ENCODE results near the gene LIMS2. TPM values are rescaled to one million over a fixed set of nuclear protein-coding genes. Genes with fewer than 3 reads are reported as not detected.

The LIMS2 gene
- total RNA-seq, 4 donors from 2014 or later, result 99.2 to 342 (median 175) TPM

GRCh38 chr2:127656569-127657231, 18.6 kb downstream of the LIMS2 start:
- DNase-seq (ENCODE audit: extremely low spot score), result no peak
- H3K4me3 ChIP-seq, result no peak overlapping the region
- 79% methylated on average over 12 of the region's 15 CpGs for WGBS
- peaks cover 0 to 71% (median 46%) of the 10 kb centered on the region in 4 donors for H3K36me3 ChIP-seq
- H3K4me1 ChIP-seq, result peaks cover 99 to 100% (median 100%) of the 10 kb centered on the region in 4 donors
- intact Hi-C loops (cut with DNase I), result loop anchor here (10.0 kb wide), 1 partner anchor 142 kb away; no protein-coding TSS in a partner anchor
- H3K9me3 ChIP-seq, result no peaks in the 10 kb centered on the region
- H3K27ac ChIP-seq (replicated peaks in 1 of 4), result peak overlapping the region; percentile 88 to 93 (median 92)
- TF ChIP-seq POLR2AphosphoS5 (IDR thresholded peaks at IDR 0.05) (no peak), EP300 (IDR thresholded peaks at IDR 0.05) (no peak), POLR2A (IDR thresholded peaks at IDR 0.05; ENCODE audit: low read depth) (no peak)
- no peaks in the 10 kb centered on the region for H3K27me3 ChIP-seq

- Histone ChIP-seq H3K36me3 (peaks cover 0 to 73% (median 53%) of the 10 kb centered on the region in 4 donors), H3K4me1 (peaks cover 99 to 100% (median 100%) of the 10 kb centered on the region in 4 donors)
- intact Hi-C loops (cut with DNase I), result loop anchor here (10.0 kb wide), 1 partner anchor 141 kb away; no protein-coding TSS in a partner anchor
Measured at GRCh38 chr2:127655209-127656073, 19.9 kb downstream of the LIMS2 start.

GRCh38 chr2:127654838-127655175, 20.5 kb downstream of the LIMS2 start:
- intact Hi-C loops (cut with DNase I), result loop anchor here (5.0 to 10.0 kb wide), 2 partner anchors 37 to 140 kb away; no protein-coding TSS in a partner anchor
- 86% methylated on average over 7 of the region's 8 CpGs for WGBS
- peaks cover 100% of the 10 kb centered on the region in 4 donors for H3K4me1 ChIP-seq
- peaks cover 0 to 72% (median 54%) of the 10 kb centered on the region in 4 donors for H3K36me3 ChIP-seq
- no peaks in the 10 kb centered on the region for H3K9me3 ChIP-seq
- no peak overlapping the region for H3K4me3 ChIP-seq
- H3K27me3 ChIP-seq, result no peaks in the 10 kb centered on the region
- DNase-seq (ENCODE audit: extremely low spot score), result no peak
- TF ChIP-seq EP300 (IDR thresholded peaks at IDR 0.05) (no peak), POLR2AphosphoS5 (IDR thresholded peaks at IDR 0.05) (no peak)
- peak overlapping the region; percentile 88 to 93 (median 92) for H3K27ac ChIP-seq (replicated peaks in 1 of 4)

More at GRCh38 chr2:127655209-127656073, 19.9 kb downstream of the LIMS2 start:
- DNase-seq (ENCODE audit: extremely low spot score), result no peak
- 59% methylated on average over 14 of the region's 16 CpGs for WGBS
- Histone ChIP-seq H3K9me3 (no peaks in the 10 kb centered on the region), H3K4me3 (no peak overlapping the region), H3K27me3 (no peaks in the 10 kb centered on the region), H3K27ac (replicated peaks in 1 of 4) (peak overlapping the region; percentile 88 to 93 (median 92))
- TF ChIP-seq POLR2AphosphoS5 (IDR thresholded peaks at IDR 0.05), result no peak
- TF ChIP-seq POLR2A (IDR thresholded peaks at IDR 0.05; ENCODE audit: low read depth), result no peak
- no peak for TF ChIP-seq CTCF (IDR thresholded peaks at IDR 0.05)
- no peak for TF ChIP-seq EP300 (IDR thresholded peaks at IDR 0.05)

GRCh38 chr2:127654084-127654837, 21.1 kb downstream of the LIMS2 start:
- H3K36me3 ChIP-seq, result peaks cover 0 to 75% (median 56%) of the 10 kb centered on the region in 4 donors

GRCh38 chr2:127653421-127654083, 21.8 kb downstream of the LIMS2 start:
- H3K4me1 ChIP-seq, result peaks cover 98 to 100% (median 99%) of the 10 kb centered on the region in 4 donors
- no peak for TF ChIP-seq POLR2A (IDR thresholded peaks at IDR 0.05; ENCODE audit: low read depth)
- no peak for TF ChIP-seq POLR2AphosphoS5 (IDR thresholded peaks at IDR 0.05)
- no peak for TF ChIP-seq EP300 (IDR thresholded peaks at IDR 0.05)
- no peak for TF ChIP-seq CTCF (IDR thresholded peaks at IDR 0.05)
- no peak for DNase-seq (ENCODE audit: extremely low spot score)
- peak overlapping the region; percentile 88 to 93 (median 92) for H3K27ac ChIP-seq (replicated peaks in 1 of 4)
- H3K9me3 ChIP-seq, result no peaks in the 10 kb centered on the region
- 64% methylated on average over 15 of the region's 16 CpGs for WGBS
- intact Hi-C loops (cut with DNase I), result loop anchor here (5.0 to 10.0 kb wide), 2 partner anchors 39 to 139 kb away; no protein-coding TSS in a partner anchor
- no peaks in the 10 kb centered on the region for H3K27me3 ChIP-seq
- no peak overlapping the region for H3K4me3 ChIP-seq
- H3K36me3 ChIP-seq, result peaks cover 0 to 74% (median 57%) of the 10 kb centered on the region in 4 donors

More at GRCh38 chr2:127654084-127654837, 21.1 kb downstream of the LIMS2 start:
- peaks cover 100% of the 10 kb centered on the region in 4 donors for H3K4me1 ChIP-seq
- H3K27ac ChIP-seq (replicated peaks in 1 of 4), result peak overlapping the region; percentile 88 to 93 (median 92)
- no peak for TF ChIP-seq EP300 (IDR thresholded peaks at IDR 0.05)
- H3K4me3 ChIP-seq, result no peak overlapping the region
- no peaks in the 10 kb centered on the region for H3K9me3 ChIP-seq
- WGBS, result 81% methylated on average over 4 of the region's 24 CpGs
- no peaks in the 10 kb centered on the region for H3K27me3 ChIP-seq
- intact Hi-C loops (cut with DNase I), result loop anchor here (5.0 to 10.0 kb wide), 2 partner anchors 38 to 139 kb away; no protein-coding TSS in a partner anchor
- DNase-seq (ENCODE audit: extremely low spot score), result no peak
